Mammary epithelial cell (primary cell): ENCODE results near the gene ATOH8.

Experiments used
- EZH2 ChIP-seq: IDR thresholded peaks from 2 replicates; pipeline ENCODE4 v1.6.1; 2012; ENCODE audit warnings: low read length, inconsistent platforms, borderline replicate concordance
- TF ChIP-seq, protein P1 (sequence below), 2 donors: IDR thresholded peaks in 1 of 2; conservative IDR thresholded peaks in 1 of 2; 2 replicates each; pipeline ENCODE4 v1.5.1; 2011 to 2012; ENCODE audit warnings: inconsistent platforms in 2 of 2, low read length in 2 of 2, mild to moderate bottlenecking in 2 of 2, control low read depth in 1 of 2, low read depth in 1 of 2; ENCODE audit not compliant: insufficient read depth in 1 of 2; ENCODE audit errors: extremely low read depth in 1 of 2

DNA sequence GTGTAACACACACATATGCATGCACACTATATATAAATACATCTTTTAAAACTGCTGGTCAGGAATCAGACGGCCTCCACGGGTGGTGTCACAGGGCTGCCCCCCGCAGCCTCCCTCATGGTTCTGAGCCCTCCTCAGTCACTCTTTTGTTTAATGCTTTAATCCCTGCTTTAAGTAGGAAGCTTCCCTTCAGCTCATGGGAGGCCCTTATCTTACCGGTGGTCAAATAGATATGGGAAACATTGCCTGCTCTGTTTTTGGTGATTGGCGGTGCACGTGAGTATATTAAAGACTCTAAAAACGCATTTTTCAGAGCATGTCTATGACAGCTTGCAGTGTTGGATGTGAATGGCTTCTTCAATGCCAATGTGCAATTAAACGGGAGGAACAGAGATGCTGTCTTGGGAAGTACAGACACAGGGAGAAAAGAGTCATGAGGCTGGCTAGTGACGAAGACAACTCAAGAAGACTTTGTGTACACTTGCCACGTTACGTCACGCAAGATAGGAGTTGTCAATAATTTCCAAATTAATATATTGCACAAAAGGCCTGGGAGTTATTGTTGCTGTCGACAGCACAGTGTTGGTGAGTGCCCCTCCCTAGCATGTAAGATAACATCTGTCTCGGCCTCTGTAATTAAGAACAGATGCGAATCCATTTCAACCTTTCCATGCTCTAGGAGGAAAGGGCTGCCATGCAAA lies 36.3 kb upstream of the ATOH8 start:
- no peak for TF ChIP-seq EZH2
- TF ChIP-seq, protein P1, sequence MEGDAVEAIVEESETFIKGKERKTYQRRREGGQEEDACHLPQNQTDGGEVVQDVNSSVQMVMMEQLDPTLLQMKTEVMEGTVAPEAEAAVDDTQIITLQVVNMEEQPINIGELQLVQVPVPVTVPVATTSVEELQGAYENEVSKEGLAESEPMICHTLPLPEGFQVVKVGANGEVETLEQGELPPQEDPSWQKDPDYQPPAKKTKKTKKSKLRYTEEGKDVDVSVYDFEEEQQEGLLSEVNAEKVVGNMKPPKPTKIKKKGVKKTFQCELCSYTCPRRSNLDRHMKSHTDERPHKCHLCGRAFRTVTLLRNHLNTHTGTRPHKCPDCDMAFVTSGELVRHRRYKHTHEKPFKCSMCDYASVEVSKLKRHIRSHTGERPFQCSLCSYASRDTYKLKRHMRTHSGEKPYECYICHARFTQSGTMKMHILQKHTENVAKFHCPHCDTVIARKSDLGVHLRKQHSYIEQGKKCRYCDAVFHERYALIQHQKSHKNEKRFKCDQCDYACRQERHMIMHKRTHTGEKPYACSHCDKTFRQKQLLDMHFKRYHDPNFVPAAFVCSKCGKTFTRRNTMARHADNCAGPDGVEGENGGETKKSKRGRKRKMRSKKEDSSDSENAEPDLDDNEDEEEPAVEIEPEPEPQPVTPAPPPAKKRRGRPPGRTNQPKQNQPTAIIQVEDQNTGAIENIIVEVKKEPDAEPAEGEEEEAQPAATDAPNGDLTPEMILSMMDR (conservative IDR thresholded peaks at IDR 0.05 in 1 of 2, IDR thresholded peaks at IDR 0.05 in 1 of 2; ENCODE audit: extremely low read depth in 1 of 2, insufficient read depth in 1 of 2, low read depth in 1 of 2, low read length in 2 of 2) = no peak
